ENCODE measurements around the gene WRAP73. TPM values are rescaled to one million over a fixed set of nuclear protein-coding genes. Genes with fewer than 3 reads are reported as not detected.

The WRAP73 gene
- total RNA-seq, 3 donors from 2014 or later (not counting 1 experiment from before 2014, with no cell fraction given) = 27.8 to 35.4 (median 30.1) TPM

DNA sequence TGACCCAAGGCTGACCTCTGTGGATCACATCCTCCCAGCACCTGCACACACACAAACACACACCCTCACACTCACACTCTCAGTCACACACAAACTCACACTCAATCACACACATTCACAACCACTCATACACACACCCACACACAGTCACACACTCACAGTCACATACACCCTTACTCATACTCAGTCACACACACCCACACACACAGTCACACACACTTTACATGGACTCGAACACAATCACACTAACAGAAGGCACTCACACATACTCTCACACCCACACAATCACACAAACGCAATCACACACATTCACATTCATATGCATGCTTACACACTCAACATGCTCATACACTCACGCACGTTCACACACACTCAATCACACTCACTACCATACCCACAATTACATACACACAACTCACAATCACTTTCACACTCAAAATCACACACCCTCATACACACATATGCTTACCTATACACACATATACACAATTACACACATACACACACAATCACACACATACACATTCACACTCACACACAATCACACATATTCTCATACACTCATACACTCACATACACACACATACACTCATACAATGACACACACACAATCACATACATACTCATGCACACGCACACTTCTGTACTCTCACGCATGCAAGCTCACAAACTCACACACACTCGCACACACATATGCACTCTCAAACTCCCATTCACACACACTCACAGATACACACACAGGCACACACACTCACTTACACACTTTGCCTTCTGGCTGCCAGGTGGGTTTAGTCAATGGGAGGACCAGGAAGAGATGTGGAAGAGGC, 44.7 kb downstream of the WRAP73 start:
- intact Hi-C loops (cut with micrococcal nuclease) = no loop called here
- H3K9me3 Mint-ChIP-seq = no peaks in the 10 kb centered on the region
- 94% methylated on average over 7 of the region's 7 CpGs for WGBS (ENCODE audit: insufficient coverage)
- H3K27ac Mint-ChIP-seq = no peak overlapping the region
- Histone ChIP-seq H3K4me3 (ENCODE audit: low read length) (no peak overlapping the region), H3K27ac (ENCODE audit: low read length) (no peak overlapping the region), H3K9me3 (ENCODE audit: control insufficient read depth, insufficient read depth, low read length) (no peaks in the 10 kb centered on the region), H3K27me3 (ENCODE audit: control insufficient read depth, insufficient read depth, low read length) (no peaks in the 10 kb centered on the region), H3K36me3 (ENCODE audit: control insufficient read depth, insufficient read depth, low read length) (no peaks in the 10 kb centered on the region), H3K4me1 (ENCODE audit: control insufficient read depth, insufficient read depth, low read length) (peaks cover 4% of the 10 kb centered on the region)
- peaks cover 0 to 1% of the 10 kb centered on the region in 2 donors for H3K4me1 Mint-ChIP-seq
- TF ChIP-seq, protein P1, sequence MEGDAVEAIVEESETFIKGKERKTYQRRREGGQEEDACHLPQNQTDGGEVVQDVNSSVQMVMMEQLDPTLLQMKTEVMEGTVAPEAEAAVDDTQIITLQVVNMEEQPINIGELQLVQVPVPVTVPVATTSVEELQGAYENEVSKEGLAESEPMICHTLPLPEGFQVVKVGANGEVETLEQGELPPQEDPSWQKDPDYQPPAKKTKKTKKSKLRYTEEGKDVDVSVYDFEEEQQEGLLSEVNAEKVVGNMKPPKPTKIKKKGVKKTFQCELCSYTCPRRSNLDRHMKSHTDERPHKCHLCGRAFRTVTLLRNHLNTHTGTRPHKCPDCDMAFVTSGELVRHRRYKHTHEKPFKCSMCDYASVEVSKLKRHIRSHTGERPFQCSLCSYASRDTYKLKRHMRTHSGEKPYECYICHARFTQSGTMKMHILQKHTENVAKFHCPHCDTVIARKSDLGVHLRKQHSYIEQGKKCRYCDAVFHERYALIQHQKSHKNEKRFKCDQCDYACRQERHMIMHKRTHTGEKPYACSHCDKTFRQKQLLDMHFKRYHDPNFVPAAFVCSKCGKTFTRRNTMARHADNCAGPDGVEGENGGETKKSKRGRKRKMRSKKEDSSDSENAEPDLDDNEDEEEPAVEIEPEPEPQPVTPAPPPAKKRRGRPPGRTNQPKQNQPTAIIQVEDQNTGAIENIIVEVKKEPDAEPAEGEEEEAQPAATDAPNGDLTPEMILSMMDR (IDR thresholded peaks at IDR 0.05) = no peak
- H3K27me3 Mint-ChIP-seq (ENCODE audit: low read depth in 2 of 2) = peaks cover 0 to 3% of the 10 kb centered on the region in 2 donors
- no peak overlapping the region for H3K4me3 Mint-ChIP-seq
- no peak for DNase-seq
- no peaks in the 10 kb centered on the region for H3K36me3 Mint-ChIP-seq
- ATAC-seq = no peak

DNA sequence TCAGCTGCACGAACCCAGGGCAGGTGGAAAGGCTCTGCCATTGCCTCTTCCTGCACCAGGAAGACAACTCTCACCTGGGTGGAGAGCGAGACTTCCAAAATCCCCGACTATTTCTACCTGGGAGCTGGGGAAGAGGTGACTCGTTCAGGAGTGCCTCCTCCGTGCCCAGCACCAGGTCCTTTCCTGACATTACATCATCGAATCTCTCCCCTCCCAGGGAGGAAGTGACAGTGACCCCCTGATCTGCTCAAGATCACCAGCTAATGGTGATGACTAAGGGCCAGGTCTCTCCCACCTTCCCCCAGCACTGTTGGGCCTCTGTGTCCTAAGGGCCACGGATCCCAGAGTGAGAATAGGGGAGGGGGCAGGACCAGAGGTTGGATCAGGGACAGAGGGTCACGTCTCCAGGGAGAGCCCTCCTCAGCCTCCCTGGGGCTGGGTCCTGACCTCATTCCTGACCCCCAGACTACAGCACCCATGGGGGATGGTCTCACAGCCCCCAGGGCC, 45.4 kb downstream of the WRAP73 start:
- TF ChIP-seq, protein P1 (IDR thresholded peaks at IDR 0.05) = no peak
- DNase-seq = no peak
- Histone ChIP-seq H3K9me3 (ENCODE audit: control insufficient read depth, insufficient read depth, low read length) (no peaks in the 10 kb centered on the region), H3K4me3 (ENCODE audit: low read length) (no peak overlapping the region), H3K27me3 (ENCODE audit: control insufficient read depth, insufficient read depth, low read length) (no peaks in the 10 kb centered on the region), H3K36me3 (ENCODE audit: control insufficient read depth, insufficient read depth, low read length) (no peaks in the 10 kb centered on the region), H3K4me1 (ENCODE audit: control insufficient read depth, insufficient read depth, low read length) (peaks cover 11% of the 10 kb centered on the region), H3K27ac (ENCODE audit: low read length) (no peak overlapping the region)
- Mint-ChIP-seq H3K4me1 (peaks cover 3 to 8% of the 10 kb centered on the region in 2 donors), H3K36me3 (no peaks in the 10 kb centered on the region), H3K27ac (no peak overlapping the region), H3K27me3 (ENCODE audit: low read depth in 2 of 2) (peaks cover 0 to 3% of the 10 kb centered on the region in 2 donors), H3K4me3 (no peak overlapping the region), H3K9me3 (no peaks in the 10 kb centered on the region)
- intact Hi-C loops (cut with micrococcal nuclease) = no loop called here
- no peak for ATAC-seq
- WGBS (ENCODE audit: insufficient coverage) = 76% methylated on average over 7 of the region's 8 CpGs

DNA sequence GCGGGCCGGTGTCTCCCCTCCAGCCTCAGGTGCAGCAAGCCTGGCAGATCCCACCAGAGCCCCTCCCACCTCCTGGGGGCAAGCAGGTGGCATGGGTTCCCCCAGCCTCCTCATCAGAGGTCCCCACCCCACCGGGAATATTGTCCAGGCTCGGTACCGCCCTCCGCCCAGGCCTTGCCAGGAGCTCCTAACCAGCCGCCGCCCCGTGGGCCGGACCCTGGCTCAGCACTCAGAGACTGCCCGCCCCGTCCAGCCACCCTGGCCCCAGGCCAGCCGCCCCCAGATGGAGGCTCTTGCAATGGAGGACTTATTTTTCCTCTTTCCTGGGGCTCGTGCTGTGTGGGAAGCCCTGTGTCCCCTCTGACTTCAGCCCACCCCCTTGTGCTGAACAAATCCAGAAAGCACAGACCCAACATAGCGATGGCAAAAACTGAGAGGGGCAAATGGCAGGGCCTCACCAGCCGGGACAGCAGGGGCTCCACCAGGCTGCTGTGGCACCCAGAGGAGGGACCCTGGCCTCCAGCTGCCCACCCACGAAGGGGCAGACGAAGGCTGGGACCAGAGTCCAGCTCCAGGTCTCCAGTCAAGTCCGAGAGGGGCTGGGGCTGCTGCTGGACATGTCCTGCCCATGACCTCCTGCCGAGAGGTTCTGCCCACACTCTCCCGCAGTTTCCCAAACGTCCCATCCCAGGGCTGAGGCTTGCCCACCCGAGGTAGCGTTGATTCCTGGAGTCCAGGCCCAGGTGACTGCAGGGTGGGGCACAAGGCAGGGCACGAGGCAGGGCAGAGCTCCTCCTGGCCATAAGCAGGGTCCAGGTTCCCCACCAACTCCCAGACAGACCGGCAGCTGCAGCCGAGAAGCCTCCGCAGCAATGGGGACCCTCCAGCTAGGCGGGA, 46.1 kb downstream of the WRAP73 start:
- no peak overlapping the region for H3K27ac Mint-ChIP-seq
- TF ChIP-seq, protein P1 (IDR thresholded peaks at IDR 0.05) = no peak

More for the DNA sequence above, 46.1 kb downstream of the WRAP73 start:
- Histone ChIP-seq H3K36me3 (ENCODE audit: control insufficient read depth, insufficient read depth, low read length) (no peaks in the 10 kb centered on the region), H3K9me3 (ENCODE audit: control insufficient read depth, insufficient read depth, low read length) (no peaks in the 10 kb centered on the region), H3K27me3 (ENCODE audit: control insufficient read depth, insufficient read depth, low read length) (no peaks in the 10 kb centered on the region), H3K4me1 (ENCODE audit: control insufficient read depth, insufficient read depth, low read length) (peaks cover 18% of the 10 kb centered on the region), H3K27ac (ENCODE audit: low read length) (no peak overlapping the region), H3K4me3 (ENCODE audit: low read length) (no peak overlapping the region)
- Mint-ChIP-seq H3K27me3 (ENCODE audit: low read depth in 2 of 2) (no peaks in the 10 kb centered on the region), H3K36me3 (no peaks in the 10 kb centered on the region), H3K9me3 (no peaks in the 10 kb centered on the region), H3K4me1 (peaks cover 10 to 15% of the 10 kb centered on the region in 2 donors), H3K4me3 (no peak overlapping the region)
- no peak for DNase-seq
- ATAC-seq = no peak
- intact Hi-C loops (cut with micrococcal nuclease) = no loop called here
- WGBS (ENCODE audit: insufficient coverage) = 90% methylated on average over 29 of the region's 29 CpGs
